ENCODE results near the gene DMAP1. TPM values are rescaled to one million over a fixed set of nuclear protein-coding genes. Genes with fewer than 3 reads are reported as not detected.

Gene DMAP1
- total RNA-seq, 1 experiment from 2014 or later, result 40.9 TPM

GRCh38 chr1:44268054-44268453 is 54.8 kb downstream of the DMAP1 start:
- ChIA-PET CTCF (interaction anchor here (1.4 to 1.9 kb wide), 3 partner anchors 27 to 340 kb away, joined by 4 to 8 read pairs (median 7); no protein-coding TSS in a partner anchor), POLR2A (no interaction called here)
- H3K9me3 Mint-ChIP-seq, result no peaks in the 10 kb centered on the region
- no peak overlapping the region for H3K27ac Mint-ChIP-seq
- H3K36me3 Mint-ChIP-seq, result no peaks in the 10 kb centered on the region
- ATAC-seq (no peak), DNase-seq (ENCODE audit: low spot score) (no peak)
- no peak overlapping the region for H3K4me3 Mint-ChIP-seq
- H3K4me1 Mint-ChIP-seq, result peaks cover 16% of the 10 kb centered on the region
- H3K27me3 Mint-ChIP-seq (ENCODE audit: low read depth), result no peaks in the 10 kb centered on the region
- TF ChIP-seq CBFB (CRISPR knock-in tag; IDR thresholded peaks at IDR 0.05; ENCODE audit: low read depth) (no peak), NR1H2 (CRISPR knock-in tag; IDR thresholded peaks at IDR 0.05) (no peak), ZNF423 (CRISPR knock-in tag; IDR thresholded peaks at IDR 0.05) (no peak), ZNF219 (CRISPR knock-in tag; IDR thresholded peaks at IDR 0.05; ENCODE audit: borderline replicate concordance) (no peak), CREB1 (CRISPR knock-in tag; IDR thresholded peaks at IDR 0.05) (no peak)

Other genes with a start within 250 kb of the DMAP1 start
- 47.6 to 57.5 TPM (median 51.5 TPM) in 3 replicates for gene DPH2, start 243.5 kb upstream of the DMAP1 start, total RNA-seq (2021)
- 108 to 115 TPM (median 110 TPM) in 3 replicates for gene ATP6V0B, start 238.5 kb upstream of the DMAP1 start, total RNA-seq (2021)
- gene B4GALT2, start 234.3 kb upstream of the DMAP1 start, total RNA-seq (2021), result 66.7 to 72.2 TPM (median 66.9 TPM) in 3 replicates
- 12.1 to 20.1 TPM (median 19.2 TPM) in 3 replicates for gene CCDC24, start 221.9 kb upstream of the DMAP1 start, total RNA-seq (2021)
- 10.2 to 14.4 TPM (median 12.5 TPM) in 3 replicates for gene SLC6A9, start 182.0 kb upstream of the DMAP1 start, total RNA-seq (2021)
- gene KLF17, start 94.7 kb upstream of the DMAP1 start, total RNA-seq (2021), result not detected in 3 replicates
- gene KLF18, start 71.8 kb upstream of the DMAP1 start, total RNA-seq (2021), result 0.05 to 0.09 TPM (median 0.09 TPM) in 3 replicates
- gene ERI3, start 141.8 kb downstream of the DMAP1 start, total RNA-seq (2021), result 74.7 to 76.1 TPM (median 75.2 TPM) in 3 replicates
- gene RNF220, start 191.8 kb downstream of the DMAP1 start, total RNA-seq (2021), result 117 to 128 TPM (median 124 TPM) in 3 replicates